ENCODE measurements around the gene MACROD2.

The MACROD2 gene

DNA sequence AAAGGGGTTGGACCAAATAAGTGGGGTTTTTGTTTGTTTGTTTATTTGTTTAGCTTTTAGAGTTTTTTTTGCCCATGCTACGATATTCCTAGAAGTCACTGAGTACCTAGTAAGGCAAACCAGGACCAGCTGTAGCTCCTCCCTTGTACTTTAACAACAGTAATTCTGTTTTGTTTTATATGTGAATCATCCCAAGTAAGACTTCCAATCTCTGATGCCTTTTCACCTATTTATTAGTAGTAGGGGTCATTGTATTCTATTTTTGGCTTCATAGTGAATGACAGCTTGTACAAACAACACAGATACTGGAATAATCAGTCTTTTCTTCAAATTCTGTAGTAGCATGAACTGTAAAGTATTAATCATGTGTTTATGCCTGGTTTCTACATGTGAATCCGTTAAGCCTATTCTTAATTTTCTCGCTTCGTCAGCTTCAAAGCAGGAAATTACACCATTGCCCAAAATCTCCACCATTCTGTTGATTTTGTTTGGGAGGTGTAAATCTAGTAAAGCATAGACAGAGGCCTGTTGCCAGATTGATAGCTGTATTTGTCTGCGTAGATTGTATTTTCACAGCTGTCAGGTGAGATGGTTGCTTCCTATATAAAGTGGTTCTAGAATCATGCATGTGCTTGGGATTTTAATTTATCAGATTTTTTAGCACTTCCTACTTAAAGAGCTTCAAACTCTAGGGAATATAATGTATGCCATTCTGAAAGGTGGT, 493.6 kb downstream of the MACROD2 start:
- no peak for DNase-seq

DNA sequence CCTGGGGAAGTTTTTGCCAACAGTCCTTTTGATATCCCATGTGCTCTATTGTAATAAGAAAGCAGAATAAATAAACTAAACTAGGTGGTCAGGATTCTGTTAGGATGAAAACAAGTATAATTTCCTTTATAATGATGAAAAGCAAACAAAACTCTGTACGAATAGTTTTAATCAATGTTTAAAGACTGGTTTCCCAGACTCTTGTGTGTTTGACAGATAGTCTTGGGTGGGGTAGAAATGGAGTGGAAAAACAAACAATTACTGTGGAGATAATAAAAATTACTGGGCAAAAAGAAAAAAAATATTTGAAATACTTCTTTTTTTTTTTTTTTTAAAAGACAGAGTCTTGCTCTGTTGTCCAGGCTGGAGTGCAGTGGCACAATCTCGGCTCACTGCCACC, 494.2 kb downstream of the MACROD2 start:
- DNase-seq = no peak

DNA sequence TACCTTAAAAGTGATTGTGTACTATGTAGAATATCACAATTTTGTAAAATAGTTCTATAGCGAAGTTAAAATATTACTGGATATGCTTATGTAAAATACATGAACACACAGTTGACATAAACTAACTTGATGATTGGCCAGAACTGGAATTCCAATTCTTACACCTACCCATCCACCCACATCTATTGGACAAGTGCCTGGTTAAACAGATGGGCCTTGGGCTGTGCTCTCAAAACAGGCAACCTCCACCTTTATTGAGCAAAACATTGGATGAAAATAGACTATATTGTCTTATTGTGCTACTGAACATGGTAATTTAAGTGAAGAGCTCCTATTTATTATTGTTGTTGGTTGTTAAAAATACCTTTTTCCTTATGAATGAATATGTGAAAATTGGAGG, 496.1 kb downstream of the MACROD2 start:
- no peak for DNase-seq

DNA sequence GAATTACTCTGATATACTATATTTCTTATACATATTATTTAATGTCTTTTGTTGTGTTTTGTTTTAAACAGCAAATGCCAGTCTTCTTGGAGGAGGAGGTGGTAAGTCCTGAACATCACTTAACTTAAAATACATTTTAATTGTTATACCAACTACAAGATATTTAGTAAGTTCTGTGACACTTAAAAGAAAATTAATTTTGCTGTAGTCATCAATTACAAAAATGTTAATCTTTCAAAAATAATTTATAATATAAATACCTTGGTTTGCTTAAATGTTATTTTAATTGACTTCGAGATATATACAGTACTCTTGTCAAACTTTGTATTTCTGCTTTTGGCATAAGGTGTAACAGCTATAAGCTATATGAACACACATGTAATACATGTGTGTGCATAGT, 498.1 kb downstream of the MACROD2 start:
- DNase-seq = no peak

DNA sequence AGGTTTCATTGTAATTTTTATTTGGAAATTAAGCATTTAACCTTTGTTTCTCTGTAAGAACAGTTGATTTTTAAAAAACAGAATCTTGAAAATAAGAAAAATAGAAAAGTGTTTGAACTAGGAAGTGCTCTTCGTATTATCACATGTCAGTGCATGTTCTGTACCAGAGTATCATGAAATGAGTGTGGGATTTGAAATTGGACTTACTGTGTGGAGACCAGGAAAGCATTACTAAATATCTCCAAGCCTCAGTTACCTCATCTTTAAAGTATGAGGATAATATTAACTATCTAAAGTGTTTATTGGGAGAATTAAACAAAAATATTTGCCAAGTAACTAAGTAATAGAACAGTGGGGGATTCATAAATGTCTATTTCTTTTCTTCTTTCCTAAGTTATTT, 499.0 kb downstream of the MACROD2 start:
- DNase-seq = no peak

DNA sequence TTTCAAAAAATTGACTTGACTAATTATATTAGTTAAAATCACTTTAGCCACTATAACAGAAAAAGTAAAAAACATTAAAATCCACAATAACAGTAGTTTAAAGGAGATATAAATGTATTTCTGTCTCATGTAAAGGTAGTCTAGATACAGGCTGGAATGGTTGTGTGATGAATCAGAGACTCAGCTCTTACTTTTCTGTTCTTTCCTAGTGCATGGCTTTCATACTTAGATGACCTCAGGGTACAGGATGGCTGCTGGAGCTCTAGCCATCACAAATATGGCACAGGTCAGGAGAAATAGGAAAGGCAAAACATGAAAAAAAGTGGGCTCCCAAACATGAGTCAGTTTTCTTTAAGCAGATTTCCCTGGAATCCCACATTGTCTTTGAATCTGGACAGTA, 499.8 kb downstream of the MACROD2 start:
- DNase-seq = no peak

DNA sequence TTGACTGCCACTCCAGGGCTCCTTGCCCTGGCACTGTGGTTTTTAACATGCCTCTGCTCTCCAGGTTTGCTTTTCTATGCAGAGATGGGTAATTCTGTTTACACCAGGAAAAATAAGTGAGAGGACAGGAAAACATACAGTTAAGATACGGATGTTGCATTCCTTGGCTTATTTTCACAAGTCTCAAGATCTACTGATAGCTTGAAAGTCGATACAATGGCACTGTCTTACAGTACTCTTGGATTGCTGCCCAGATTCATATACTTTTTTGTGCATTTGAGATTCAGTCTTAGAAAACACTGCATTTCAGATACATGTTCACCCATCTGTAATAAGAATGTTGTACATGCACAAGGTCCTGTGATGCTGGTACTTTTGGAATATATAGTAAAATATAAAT, 501.7 kb downstream of the MACROD2 start:
- DNase-seq = no peak

DNA sequence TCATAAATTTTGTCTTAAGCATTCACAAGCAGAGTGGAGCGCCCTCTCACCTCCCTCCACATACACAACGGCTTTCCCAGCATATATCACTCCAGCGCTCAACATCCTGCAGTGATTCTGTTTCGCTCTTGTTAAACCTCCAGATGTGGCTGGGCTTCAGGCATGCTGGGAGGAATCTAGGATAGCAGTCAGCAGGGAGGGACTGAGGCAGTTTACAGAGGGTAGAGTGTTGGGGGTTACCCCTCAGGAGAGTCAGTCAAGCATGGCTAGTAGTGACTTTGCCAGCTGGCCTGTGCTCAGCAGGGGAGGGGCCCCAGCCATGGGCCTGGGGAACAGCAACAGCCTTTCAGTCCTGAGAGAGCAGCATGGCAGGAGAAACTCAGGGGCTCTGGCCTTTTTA, 503.5 kb downstream of the MACROD2 start:
- DNase-seq = no peak

DNA sequence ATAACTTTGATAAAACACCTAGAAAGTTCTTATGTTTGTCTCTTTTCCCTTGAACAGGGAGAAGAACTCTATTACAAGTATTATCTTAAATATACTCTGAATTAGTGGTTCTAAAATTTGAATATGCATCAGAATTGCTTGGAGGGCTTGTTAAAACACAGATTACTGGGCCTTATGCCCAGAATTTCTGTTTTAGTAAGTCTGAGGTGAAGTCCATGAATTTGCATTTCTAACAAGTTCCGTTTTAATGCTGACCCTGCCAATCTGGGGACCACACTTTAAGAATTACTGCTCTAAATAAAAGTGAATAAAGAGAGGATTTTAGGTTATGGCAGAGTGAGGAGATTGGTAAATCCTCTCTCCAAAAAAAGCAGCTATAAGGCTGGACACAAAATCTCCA, 510.2 kb downstream of the MACROD2 start:
- DNase-seq = no peak

DNA sequence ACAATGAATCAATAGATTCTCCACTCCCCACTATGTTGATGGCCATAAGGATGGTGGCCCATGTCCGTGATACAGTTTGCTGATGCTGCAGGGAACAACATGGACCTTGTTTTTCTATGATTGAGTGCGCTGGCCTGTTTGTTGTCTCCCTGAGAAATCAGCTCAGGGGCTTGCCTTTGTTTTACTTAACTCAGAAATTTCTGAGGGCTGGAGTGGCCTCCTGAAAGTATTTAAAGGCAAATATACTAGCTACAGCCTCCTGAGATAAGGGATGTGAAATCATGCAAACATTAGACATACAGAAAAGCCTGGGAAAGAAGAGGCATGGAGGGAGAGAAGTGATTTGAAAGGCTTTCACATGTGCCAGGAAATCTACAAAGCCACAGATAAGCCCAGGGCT, 512.4 kb downstream of the MACROD2 start:
- DNase-seq = no peak

DNA sequence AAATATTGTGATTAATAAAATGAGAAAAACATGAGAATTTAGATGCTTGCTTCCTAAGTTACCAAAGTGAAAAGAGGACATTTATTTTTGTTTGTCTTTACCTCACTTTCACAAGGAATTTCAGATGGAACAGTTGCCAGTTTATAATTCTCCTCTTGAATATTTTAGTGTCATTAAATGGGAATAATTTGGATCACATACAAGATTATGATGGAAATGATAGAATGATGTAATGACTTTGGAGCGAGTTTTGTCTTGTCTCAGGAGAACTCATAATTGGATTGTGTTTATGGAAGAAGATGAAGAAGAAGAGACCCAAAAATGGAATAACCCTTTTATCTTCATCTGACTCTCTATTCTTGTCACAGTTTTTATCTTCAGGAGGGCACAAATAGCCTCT, 515.0 kb downstream of the MACROD2 start:
- DNase-seq = no peak

DNA sequence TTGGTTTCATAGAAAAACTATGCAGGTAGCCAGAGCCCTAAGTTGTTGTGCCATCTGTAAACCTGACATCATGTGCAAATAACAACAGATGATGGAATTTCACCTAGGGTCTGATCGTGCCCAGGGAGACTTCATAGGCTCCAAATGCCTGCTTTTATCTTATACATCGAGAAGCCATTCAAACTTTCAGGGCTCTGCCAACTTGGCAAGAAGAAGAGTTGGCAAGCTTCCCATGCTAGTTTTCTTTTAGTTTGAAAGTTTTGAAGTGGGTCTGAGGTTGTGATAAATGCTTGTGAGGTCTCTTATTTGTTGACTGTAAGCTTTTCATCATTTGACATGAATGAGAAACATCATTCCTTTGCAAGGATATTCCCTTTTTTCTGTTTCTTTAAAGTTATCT, 517.5 kb downstream of the MACROD2 start:
- DNase-seq = no peak

DNA sequence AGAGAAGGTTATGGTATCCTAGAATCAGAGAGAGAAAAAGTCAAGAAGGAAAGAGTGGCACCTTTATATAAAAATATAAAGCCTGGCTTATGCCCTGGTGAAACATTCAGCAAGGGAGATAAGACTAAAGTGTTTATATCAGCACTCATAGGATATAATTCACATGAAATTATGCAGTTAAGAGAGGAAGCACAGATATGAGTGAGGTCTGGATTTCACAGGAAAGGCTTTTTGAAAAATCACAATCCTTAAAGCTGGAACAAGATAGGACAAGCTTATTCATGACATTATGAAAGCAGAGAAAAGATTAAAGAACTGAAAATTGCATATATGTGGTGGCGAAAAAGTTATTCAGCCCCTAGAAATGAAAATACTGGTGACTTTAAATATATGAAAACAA, 523.3 kb downstream of the MACROD2 start:
- DNase-seq = no peak

DNA sequence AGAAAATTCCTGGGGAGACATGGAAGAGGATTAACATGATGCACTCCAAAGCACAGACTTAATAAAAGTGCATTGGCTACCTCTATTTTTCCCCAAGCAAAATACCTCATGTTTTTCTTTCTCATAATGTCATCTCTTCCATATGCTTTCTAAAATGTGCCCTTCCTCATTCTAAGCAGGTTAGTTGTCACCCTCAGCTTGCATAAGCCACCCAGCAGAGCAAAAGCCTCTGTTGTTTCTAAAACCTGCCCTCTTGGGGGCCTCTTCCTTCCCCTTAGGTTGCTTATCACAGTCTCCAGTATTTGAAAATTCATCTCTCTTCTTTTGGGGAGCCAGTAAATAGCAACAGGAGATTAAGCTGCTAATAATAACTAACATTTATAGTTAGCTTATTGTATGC, 525.7 kb downstream of the MACROD2 start:
- DNase-seq = no peak

DNA sequence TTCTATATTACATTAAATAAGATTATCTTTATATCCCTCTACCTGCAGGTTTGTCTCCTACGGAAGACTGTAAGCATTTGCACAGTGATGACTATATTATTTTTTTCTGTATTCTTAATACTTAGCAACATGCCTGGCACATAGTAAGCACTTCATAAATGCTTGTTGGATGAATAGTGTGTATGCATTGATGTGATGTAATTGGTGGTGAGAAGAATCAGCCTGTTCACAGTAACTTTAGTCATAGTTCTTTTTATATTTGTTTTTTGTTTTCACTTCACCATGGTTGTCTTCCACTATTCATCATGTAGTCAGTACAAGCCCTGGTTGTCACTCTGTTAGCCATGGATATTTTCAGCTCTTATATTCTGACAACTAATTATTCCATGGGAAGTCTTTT, 526.1 kb downstream of the MACROD2 start:
- no peak for DNase-seq

DNA sequence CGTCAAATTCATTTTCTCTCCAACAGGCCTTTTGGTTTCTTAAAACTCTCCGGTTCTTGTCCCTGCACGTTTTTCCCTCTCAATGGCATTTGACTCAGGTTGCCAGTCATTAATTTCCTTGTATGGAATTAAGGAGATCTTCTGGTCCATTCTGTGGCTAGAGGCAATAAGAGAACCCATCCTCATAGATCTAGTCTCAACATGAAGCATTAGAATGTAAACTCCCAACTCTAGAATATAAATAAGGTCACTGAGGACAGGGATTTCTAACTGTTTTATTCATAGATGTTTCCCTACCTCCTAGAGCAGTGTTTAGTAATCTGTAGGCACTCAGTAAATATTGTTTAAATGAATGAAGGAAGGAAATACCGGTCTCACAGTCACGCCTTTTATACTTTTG, 527.3 kb downstream of the MACROD2 start:
- DNase-seq = no peak

DNA sequence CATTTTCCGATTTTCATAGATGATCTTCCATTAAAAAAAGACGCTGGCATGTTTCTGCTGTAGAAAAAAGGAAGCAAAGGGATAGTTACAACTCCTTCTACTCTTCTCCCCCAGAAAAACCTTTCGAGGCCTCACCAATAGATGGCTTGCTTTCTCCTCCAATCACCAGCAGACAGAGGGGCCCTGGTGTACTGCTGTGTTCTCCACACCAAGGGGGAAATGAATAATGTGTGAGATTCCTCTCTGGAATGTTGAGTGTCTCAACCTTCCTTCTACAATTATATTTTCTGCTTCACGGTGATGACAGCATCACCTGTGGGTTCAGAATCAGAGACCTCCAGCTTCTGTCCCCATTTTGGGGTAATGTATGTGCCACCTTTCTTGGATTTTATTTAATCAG, 527.8 kb downstream of the MACROD2 start:
- no peak for DNase-seq

DNA sequence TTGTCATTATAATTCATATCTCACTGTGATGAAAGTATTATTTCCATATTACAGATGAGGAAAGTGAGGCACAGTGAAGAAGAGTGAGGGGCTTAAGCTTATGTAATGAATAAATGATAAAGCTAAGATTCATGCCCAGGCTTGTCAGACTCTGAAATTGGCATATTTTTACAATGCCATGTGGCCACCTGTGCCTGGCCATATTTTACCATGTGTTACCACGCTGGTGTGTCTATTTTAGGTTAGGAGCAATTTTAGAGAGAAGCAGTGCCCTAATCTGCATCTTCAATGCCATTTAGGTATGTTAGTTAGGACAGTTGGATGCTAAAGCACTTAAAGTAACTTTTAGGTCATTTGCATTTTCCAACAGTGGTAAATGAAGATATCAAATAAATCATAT, 530.1 kb downstream of the MACROD2 start:
- DNase-seq = no peak

DNA sequence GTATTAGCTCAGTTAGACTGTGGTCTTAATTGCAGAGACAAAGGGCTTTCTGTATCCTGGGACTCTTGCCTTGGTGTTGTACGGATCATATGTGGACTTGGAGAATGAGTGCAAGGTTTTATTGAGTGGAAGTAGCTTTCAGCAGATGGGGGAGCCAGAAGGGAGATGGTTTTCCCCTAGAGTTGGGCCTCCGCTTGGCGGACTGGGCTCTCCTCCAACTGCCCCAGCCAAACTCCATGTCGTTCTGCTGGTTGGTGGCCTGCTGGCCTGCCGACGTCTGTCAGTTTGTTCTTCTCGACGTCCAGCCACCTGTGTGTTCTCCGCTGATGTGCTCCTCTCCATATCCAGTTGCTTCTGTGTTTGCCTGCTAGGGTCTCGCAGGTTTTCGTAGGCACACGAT, 531.6 kb downstream of the MACROD2 start:
- DNase-seq = no peak

DNA sequence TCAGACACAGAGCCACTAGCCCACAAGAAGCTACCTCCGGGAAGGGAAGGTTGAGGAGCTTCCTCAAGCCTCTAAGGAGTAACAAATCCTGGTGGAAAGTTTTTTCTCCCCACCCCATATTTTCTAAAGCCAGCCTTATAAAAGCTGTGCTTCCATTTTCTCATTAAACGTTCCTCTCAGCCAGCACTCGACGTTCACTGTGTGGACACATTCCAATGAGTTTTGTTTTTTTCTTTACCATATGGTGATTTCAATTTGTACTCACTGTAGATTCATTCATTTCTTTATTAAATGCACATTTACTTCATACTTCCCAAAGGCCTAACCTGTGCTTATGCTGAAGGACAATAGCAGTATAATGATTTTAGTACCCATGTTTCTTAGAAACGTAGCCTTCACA, 536.5 kb downstream of the MACROD2 start:
- DNase-seq = no peak

DNA sequence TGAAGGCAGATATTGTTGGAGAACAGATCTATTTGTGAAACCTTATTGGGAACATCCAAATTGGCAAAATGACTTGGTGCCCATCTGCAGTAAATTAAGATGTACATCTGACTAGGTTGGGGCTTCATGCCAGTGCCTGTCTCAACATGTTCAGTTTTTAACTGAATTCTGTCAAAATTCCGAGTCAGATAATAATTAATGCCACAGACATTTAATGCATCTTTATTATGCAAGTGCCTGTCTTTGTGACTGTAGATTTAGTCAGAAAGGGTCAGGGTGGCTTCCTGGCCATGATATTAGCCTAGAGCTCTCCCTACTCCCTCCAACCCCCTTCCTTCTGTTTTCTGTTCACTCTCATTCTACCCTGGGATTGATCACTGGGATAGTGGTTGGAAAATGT, 541.4 kb downstream of the MACROD2 start:
- no peak for DNase-seq

DNA sequence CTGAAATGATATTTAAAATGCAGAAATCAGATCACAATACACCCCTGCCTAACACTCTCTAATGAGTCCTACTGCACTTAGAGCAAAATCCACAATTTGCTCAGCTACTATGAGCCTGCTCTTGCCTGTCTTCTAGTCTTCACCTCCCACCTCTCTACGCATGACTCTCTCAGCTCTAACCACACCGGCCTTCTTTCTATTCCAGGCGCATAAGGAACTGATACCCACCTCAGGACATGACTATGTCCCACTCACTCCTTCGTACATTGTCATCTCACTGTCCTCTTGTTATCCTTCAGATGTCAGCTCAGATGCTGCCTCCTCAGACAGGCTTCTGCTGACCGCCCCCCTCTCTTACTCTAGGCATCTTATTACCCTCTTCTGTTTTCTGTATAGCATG, 543.1 kb downstream of the MACROD2 start:
- no peak for DNase-seq

DNA sequence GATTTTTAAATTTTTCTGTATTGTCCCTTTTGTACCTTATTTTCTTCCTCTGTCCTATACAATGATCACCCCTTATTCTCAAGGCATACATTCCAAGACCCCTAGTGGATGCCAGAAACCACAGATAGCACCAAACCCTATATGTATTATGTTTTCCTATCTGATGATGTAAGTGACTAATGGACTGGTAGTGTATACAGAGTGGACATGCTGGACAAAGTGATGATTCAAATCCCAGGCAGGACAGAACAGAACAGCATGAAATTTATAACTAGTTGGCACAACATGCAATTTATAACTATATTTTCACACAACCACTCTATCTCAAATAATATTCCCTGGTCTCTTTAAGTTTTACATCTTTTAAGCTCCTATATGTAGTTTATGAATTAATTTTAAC, 547.7 kb downstream of the MACROD2 start:
- DNase-seq = no peak

DNA sequence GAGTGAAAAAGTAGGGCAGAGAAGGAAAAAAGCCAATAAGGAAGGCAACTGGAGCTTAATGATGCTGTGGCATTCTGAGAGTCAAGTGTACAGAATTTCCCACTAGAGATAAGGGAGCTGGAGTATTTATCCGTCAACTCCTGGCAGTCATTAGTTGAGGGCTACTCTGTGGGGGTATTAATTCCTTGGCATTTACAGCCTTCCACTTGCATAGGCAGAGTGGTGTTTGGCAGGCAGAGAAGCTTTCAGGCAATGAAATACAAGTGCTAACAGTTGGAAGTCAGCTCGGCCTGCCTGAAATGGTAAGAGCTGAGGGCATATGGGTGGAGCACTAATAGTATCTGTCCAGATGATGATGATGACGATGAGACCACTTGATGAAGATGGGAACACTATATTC, 549.4 kb downstream of the MACROD2 start:
- no peak for DNase-seq

DNA sequence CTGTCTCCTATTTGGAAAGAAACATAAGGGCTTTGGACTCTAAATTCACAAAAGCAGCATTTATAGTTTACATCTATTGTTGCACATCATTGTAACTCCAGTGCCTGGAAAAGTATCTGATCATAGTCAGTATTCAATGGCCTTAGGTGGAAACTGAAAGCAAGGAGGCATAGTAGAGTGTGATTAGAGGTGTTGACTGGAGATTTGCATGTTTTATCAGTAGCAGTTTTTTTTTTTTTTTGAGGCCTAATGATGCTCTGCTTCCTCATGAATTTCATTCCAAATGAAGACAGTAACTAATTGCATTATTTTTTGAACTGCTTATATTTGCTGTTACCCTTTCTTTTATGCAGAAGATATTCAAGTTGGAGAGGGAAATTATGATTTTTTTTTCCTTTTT, 555.3 kb downstream of the MACROD2 start:
- DNase-seq = no peak
